ENCODE results near the gene MGAT1. TPM values are rescaled to one million over a fixed set of nuclear protein-coding genes. Genes with fewer than 3 reads are reported as not detected.
A peak's percentile ranks its signal among the peaks of the same experiment; 100 is the strongest.
"Not testable (repeated sequence)": the region's sequence is repeated elsewhere in the genome, so short reads cannot be mapped to it uniquely, and the experiment has no call there.

MGAT1 gene
- total and polyA plus RNA-seq, 9 donors, result 66.6 to 154 (median 128) TPM

GRCh38 chr5:180790020-180790419, 12.6 kb downstream of the MGAT1 start:
- intact Hi-C loops (cut with DNase I), result no loop called here
- Histone ChIP-seq H3K4me3 (no peak overlapping the region), H3K36me3 (no peaks in the 10 kb centered on the region), H3K27ac (peak overlapping the region in 1 of 2 donors; percentile 30), H3K27me3 (no peaks in the 10 kb centered on the region), H3K9me3 (no peaks in the 10 kb centered on the region), H3K4me1 (ENCODE audit: insufficient read depth) (peaks cover 37% of the 10 kb centered on the region)
- no peak for DNase-seq
- WGBS, 3 donors, result 63 to 77% (median 70%) methylated on average over 8 of the region's 8 CpGs
- TF ChIP-seq CTCF (IDR thresholded peaks at IDR 0.05), result no peak

GRCh38 chr5:180788651-180789410, 13.8 kb downstream of the MGAT1 start:
- H3K9me3 ChIP-seq, H3K36me3 ChIP-seq, H3K27me3 ChIP-seq, H3K4me3 ChIP-seq: not testable (repeated sequence)
- DNase-seq, result peak; percentile 70 to 82 (median 77)
- H3K27ac ChIP-seq, result peak overlapping the region; percentile 49 to 93
- peaks cover 39% of the 10 kb centered on the region for H3K4me1 ChIP-seq (ENCODE audit: insufficient read depth)
- intact Hi-C loops (cut with DNase I), result loop anchor here (5.0 to 10.0 kb wide), 5 partner anchors 43 to 396 kb away; partner anchors contain the start of gene ZFP62 (in 1 of the 4)
- 20 to 46% (median 34%) methylated on average over 19 of the region's 19 CpGs for WGBS, 3 donors

- Histone ChIP-seq H3K27ac (peak overlapping the region; percentile 49 to 93), H3K4me3 (no peak overlapping the region), H3K36me3 (no peaks in the 10 kb centered on the region), H3K4me1 (ENCODE audit: insufficient read depth) (peaks cover 39% of the 10 kb centered on the region), H3K27me3 (no peaks in the 10 kb centered on the region), H3K9me3 (no peaks in the 10 kb centered on the region)
- TF ChIP-seq CTCF (IDR thresholded peaks at IDR 0.05), result no peak
- no peak for TF ChIP-seq POLR2A (IDR thresholded peaks at IDR 0.05)
- TF ChIP-seq EP300 (IDR thresholded peaks at IDR 0.05), result no peak
- 29 to 49% (median 32%) methylated on average over 20 of the region's 20 CpGs for WGBS, 3 donors
- intact Hi-C loops (cut with DNase I), result loop anchor here (5.0 to 10.0 kb wide), 5 partner anchors 44 to 397 kb away; partner anchors contain the start of gene ZFP62 (in 1 of the 4)
- DNase-seq, result peak in 3 of 5 donors; percentile 41 to 57 (median 53)
Measured at GRCh38 chr5:180787711-180788431, 14.7 kb downstream of the MGAT1 start.

GRCh38 chr5:180786531-180787398, 15.8 kb downstream of the MGAT1 start:
- H3K9me3 ChIP-seq, result no peaks in the 10 kb centered on the region
- peaks cover 39% of the 10 kb centered on the region for H3K4me1 ChIP-seq (ENCODE audit: insufficient read depth)
- intact Hi-C loops (cut with DNase I), result loop anchor here (5.0 to 10.0 kb wide), 5 partner anchors 46 to 398 kb away; partner anchors contain the start of gene ZFP62 (in 1 of the 4)
- no peaks in the 10 kb centered on the region for H3K27me3 ChIP-seq
- H3K27ac ChIP-seq, result peak overlapping the region; percentile 50 to 93
- no peaks in the 10 kb centered on the region for H3K36me3 ChIP-seq
- 17 to 31% (median 24%) methylated on average over 21 of the region's 21 CpGs for WGBS, 3 donors
- TF ChIP-seq CTCF (IDR thresholded peaks at IDR 0.05) (no peak), POLR2A (IDR thresholded peaks at IDR 0.05) (no peak), EP300 (IDR thresholded peaks at IDR 0.05) (no peak)
- H3K4me3 ChIP-seq, result no peak overlapping the region
- peak in 1 of 5 donors; percentile 56 for DNase-seq
